Effector CD4-positive, alpha-beta T cell (primary cell): ENCODE data around the gene RTN4R.
"Not testable (repeated sequence)": the region's sequence is repeated elsewhere in the genome, so short reads cannot be mapped to it uniquely, and the experiment has no call there.

Source experiments
- DNase-seq: peaks from one replicate; pipeline ENCODE4 v3.0.0-alpha.2; 2020

Gene RTN4R

DNA sequence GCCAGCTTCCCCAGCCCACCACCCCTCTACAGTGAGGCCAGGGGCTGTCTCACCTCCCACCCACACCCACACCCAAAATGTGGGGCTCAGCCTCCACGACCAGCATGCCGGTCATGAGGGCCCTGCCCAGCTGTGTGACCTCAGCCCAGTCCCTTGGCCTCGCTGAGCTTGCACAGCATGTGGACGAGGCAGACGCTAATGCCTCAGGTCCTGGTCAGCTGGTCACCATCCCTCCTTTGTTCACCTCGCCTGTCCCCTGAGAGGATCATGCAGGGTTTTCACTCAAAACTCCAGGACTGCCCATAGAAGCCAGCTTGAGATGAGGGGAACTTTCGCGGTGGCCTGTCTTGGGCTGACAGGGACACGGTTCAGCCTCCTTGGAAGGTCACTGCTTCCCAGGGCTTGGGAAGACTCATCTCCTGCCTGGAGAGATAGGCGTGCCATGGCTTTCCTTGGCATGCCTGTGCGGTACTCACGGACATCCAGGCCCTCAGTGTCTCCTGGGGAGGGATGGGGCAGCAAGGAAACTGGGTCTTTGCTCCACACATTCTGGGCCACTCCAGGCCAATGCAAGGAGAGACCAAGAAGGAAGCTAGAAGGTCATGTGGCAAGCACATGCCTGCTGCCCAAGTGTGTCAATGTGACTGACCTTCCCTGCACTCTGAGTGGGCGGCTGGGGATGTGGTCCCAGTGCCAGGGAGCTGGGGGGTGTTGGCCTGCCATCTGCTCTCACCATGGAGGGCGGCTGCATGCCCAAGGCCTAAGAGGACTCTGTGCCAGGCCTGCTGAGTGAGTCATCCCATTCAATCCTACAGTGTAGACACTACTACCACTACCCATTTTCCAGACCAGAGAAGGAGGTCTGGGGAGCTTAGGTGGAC is 3.2 kb upstream of the RTN4R start:
- DNase-seq, result no peak

DNA sequence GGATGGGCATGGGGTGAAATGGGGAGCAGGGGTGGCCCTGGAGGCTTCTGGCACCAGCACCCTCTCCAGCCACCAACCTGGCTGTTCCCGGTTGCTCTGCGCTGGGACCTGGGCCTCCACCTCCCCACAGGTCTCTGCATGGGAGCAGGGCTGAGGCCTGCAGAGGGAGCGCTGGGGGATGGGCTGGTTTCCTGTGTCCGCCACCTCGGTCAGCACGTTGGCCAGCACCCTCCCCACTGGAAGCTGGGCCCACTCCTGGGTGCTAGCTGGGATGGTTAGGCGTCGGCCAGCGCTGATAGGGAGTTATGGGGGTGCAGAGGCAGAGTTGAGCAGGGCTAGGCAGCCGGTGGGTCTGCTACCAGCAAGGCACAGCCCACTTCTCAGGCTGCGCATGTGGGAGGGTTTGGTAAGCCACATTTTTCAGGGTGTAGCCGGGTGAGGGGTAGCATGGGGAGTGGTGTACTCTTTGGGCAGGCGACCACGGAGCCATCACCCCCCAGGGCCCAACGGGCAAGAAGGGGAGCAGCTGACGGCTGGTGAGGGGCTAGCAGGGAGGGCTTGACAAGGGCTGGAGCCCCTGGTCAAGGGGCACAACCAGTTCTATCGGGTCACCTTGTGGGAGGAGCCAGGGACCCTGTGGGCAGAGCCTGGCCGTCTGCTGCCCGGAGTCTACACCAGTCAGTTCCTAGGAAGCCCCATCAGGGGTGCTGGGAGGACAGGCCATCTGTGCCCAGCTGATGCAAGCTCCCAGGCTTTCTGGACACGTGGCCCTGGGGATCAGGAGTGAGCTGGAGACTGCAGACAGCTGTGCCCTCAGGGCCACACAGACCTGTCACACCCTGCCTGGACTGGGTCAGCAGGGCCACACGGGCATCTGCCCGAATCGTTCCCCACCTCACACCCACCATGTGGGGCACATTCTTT is 2.3 kb upstream of the RTN4R start:
- not testable (repeated sequence) for DNase-seq

DNA sequence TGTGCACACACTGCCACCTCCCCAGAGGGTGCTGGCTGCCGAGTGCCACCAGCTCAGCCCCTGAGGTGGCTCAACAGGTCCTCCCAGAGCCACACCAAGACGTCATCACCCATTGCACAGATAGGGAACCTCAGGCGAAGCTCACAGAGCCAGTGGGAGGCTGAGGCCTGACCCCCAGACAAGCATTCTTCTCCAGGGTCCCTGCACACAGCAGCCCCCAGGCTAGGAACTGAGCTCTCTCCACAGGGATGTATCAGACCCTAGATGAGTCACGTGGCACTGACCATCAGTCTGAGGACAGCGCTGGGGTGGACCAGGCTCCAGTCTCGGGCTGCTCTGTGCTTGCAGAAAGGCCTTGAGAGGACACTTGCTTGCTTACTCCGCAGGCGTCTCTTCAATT is 1.6 kb upstream of the RTN4R start:
- DNase-seq, result not testable (repeated sequence)

DNA sequence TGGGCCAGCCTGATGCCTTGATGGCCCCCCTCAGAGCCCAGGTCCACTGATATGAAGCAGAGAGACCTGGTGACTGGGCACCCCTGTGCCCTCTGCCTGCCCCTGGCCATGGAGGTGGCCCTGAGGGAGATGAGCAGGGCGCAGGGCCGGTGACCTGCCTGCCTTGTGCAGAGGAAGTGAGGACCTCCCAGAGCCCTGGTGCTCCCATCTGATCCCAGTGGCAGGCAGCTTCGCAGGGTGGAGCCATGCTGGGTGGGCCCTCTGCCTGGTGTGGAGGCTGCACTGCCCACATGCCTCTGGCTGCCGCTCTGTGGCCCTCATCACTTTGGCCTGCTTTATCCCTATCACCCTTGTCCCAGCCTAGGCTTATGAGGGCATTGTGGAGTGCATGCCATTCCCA is 1.1 kb upstream of the RTN4R start:
- not testable (repeated sequence) for DNase-seq

DNA sequence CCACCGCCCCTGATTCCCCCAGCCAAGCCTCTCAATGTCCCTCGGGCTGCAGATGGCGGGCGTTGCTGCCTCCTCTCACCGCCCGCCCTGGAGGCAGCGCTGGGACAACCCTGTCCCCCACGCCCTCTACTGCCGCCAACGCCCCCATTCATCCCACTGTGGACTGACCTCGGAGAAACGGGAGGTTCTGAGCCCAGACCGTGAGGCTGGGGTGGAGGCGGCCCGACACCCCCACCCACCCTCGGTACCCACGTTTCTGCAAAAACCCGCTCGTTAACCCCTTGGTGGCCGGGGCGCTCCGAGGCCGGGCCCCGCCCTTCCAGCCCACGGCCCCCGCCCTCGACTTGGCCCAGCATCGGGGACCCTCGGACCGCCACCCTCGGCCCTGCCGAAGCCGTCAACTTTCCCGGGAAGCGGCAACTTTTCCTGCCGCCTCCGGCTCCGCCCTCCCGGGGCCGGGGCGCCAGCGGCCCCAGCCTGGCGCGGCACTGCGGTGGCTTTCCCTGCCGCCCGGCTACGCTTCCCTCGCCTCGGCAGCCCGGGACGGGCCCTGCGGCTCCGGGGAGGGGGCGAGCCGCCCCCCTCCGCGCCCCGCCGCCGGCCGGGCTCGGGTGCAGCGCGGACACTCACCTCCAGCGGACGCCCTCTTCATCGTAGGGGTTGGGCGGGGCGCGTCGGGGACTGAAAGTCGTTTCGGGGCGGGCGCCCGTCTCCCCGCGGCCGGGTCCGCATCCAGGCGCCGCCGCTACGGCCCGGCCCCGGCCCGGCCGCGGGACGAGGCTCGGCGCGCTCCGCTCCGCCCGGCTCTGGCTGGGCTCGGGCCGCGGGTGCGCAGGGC is 458 bp downstream of the RTN4R start:
- no peak for DNase-seq

DNA sequence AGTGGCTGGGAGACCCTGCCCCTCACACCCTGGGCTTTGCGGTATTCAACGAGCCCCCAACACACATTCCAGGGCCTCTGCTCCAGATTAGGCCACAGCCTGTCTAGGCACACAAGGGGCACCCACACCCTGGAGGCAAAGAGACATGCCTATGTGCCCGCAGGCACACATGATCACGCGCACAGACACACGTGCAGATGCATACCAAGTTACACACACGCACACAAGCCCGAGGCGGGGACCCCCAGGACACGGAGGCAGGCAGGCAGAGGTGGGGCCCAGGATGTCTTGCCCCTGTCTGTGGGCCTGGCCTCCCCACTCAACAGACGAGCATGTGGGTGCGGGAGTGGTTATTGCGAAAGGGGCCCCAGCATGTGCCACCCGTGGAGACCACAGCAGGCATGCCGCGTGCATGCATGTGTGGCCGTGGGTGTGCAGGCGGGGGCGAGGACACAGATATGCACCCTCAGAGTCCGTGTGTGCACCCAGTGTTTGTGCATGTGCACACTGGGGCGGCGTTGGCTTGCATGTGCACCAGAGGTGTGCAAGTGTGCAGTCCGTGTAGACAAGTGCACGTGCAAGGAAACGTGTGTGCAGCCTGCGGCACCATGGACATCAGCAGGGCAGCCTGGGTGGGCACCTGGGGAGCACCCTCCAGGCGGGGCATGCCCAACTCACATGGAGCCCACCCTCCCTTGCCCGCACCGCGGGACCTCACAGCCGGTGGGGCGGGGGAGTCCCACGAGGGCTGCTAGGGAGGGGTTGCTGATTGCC is 1.3 kb downstream of the RTN4R start:
- DNase-seq, result not testable (repeated sequence)

DNA sequence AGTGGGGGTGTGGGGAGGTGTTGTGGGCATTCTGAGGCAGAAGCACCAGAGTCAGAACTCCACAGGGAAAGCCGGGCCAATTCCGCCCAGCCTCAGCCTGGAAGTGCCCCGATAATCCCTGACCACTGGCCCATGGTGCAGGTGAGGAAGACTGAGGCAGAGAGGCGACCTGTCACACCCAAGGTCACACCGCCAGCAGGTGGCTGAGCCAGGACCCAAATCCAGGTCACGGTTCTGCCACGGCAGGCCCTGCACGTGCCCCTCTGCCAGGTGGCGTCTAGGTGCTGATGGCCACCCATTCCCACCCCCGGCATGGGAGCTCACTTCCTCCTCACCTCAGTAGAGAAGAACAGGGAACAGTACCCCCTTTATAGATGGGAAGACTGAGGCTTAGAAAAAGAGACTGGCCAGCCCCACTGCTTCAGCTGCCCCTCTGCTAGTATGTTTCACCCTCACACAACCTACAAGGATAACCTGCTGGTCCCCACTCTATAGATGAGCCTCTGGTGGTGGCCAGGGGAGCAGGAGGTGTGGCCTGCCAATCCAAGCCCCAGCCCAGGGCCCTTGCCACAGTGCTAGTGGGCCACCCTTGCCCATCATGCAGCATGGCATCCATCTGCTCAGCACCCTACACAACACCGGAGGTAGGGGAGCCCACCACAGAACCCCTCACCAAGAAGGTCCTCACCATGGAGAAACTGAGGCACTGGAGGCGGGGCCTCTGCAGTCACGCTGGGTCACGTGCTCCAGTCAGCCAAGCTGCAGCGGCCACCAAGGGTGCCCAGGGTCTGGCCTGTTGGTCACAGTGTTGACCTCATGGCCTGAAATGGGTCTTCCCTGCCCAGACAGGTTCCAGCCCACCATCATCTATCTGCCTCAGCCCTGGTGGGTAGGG is 2.1 kb downstream of the RTN4R start:
- DNase-seq, result not testable (repeated sequence)

DNA sequence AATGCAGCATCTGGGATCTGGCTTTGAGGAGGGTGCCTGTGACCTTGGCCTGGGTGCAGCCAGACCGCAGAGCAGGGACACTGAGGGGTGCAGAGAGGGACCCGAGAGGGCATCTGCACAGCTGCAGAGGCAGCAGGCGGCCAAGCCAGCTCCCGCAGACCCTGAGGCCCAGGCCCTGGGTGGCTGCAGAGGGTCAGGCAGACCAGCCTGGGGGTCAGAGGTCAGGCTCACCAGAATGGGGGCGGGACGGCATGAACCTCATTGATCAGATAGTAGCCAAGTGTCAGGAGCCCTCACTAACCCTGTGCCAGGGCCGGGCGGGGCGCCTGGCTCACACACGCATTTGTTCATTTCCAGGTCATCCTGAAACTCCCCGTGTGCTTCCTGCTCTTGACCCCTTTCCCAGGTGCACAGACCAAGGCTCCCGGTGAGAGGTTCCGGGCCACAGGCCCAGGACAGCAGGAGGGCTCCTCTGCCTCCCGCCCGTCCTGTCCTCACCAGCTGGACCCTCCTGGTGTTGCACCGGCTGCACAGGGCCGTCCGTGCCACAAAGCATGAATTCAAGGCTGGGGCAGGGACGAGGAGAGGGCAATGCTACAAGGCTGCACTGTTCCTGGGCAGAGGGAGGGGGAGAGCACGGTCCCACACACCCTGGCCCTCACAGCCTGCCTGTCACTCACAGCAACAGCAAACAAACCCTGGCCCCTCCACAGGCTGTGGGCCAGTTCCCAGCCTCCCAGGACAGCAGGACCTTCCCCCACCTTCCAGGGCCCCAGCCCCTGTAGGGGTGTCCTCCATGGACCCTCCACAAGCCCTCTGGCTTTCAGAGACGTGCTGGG is 3.3 kb downstream of the RTN4R start:
- no peak for DNase-seq

DNA sequence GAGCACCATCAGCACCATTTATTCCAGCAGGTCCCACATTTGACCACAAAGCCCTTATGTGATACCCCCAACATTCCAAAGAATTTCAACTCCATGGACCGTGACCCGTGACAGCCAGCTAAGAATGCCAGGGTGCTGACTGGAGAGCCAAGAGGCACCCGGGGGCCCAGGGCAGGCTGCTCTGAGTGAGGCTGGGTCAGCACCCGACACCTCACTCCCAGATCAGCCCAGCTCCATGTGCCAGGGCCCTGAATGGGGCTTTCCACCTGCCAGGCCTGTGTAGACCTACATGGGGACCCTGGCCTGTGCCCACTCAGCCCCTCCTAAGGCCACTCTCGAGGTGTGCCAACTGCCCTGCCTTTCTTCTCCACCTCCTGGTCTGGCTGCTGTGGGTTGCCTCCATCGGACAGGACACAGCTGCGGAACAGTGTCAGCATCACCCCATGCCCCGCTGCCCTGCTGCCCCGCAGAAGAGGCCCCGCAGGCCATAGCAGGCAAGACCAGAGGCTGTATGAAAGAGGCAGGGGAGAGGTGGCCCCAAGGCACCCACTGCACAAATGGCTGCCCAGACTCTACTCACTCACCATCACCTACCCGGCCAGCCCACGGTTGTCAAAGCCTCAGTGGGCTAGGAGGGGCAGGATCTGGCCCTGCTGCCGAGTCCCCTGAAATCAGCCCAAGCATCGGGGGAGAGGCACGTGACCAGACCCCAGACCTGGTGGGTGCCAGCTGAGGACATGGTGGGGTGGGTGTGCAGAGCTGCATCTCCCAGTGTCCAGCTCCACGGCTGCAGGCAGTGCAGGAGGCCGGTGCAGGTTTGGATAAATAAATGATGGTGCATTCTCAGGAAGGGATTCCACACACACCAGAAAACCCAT is 4.5 kb downstream of the RTN4R start:
- not testable (repeated sequence) for DNase-seq

DNA sequence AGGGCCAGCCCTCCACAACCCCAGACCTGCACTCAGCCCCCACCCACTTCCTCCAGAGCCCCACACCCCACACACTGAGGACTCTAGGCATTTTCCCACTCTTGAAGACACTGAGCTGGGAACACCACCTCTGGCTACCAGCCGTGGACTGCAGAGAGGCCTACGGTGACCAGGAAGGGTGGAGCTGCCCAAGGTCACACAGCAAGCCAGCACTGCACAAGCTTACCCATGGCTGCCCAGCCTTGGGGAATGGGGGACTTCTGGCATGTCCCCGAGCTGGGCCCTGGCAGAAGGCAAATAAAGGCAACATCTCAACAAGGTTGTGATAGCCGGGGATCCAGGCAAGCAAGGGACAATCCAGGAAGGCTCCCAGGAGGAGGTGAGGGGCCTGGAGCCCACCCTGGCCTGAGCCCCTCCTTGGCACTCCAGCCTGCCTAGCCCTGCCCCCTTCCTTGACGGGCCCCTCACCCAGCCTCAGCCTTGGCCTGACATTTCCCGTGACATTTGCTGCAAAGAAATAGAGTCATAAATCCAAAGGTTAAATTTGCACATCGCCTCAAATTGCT is 5.5 kb downstream of the RTN4R start:
- no peak for DNase-seq

DNA sequence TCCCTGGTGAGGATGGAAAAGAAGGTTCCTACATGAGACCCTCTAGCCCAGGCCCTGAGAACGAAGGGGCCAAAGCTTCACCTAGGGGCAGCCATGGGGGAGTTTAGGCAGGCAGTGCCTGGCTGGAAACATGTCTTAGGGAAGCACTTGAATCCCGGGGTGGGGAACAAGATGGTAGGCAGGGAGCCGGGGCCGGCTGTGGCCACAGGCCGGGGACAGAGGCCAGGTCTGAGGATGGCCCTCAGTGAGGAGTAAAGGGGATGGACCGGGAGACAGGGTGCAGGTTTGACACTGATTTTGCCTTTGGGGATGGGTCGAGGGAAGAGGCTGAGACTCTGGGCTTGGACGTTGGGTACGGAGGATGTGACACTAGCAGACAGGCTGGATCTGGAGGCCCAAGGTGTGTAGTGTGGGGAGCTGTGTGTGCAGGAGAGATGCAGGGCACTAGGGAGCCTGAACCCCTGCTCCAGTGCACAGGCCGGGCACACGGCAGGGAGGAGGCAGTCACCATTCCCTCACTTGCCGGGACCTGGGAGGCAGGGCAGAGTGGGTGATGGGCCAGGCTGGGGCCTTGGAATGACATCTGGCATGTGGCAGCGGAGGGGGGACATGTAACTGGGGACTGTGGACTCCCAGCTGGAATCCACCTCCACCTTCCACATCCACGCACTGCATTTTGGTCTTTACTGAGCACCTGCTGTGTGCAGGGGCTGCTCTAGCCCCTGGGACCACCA is 6.1 kb downstream of the RTN4R start:
- DNase-seq, result no peak

DNA sequence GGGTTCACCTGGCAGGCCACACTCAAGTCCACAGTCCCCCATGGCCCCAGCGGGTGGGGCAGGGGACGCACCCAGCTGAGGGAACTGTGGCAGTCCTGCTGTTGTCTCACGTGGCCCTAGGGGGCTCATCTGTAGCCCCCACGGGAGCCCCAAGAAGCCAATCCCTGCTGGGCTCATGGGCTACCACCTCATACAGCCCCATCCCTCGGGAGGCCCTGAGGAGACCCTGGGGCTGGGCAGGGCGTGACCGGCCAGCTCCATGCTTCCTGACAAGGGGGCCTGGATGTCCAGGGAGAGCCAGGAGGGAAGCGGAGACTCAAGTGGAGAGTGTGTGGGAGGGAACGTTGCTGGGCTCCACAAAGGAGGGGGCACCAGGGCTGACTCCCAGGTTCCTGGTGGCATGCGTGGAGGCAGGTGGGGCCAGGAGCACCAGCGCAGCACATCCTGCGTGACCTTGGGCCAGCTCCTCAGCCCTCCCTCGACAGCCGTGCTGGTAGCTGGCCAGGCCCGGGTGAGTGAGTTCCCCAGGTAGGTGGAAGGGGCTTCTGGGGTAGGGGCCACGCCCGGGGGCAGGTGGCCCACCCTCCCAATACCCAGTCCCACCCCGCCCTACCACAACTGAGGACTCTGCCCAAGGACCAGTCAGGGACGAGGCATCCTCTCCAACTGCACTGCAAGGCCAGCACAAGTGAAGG is 7.9 kb downstream of the RTN4R start:
- no peak for DNase-seq

DNA sequence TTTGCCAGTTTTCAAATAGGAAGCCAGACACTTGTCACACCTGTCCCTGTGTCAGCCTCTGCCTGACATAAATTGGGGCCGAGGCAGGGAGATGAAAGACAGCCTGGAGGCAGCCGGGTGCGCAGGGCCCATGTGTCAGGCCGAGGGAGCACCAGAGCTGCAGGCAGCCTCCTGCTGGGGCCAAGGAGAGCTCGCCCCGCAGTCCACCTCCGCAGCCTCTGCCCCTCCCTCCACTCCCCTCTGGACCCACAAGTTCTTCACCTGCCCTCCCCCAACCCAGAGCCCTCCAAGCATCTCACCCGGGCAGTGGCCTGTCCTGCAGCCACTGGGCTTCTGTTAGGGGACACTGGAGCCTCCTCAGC is 8.8 kb downstream of the RTN4R start:
- no peak for DNase-seq

DNA sequence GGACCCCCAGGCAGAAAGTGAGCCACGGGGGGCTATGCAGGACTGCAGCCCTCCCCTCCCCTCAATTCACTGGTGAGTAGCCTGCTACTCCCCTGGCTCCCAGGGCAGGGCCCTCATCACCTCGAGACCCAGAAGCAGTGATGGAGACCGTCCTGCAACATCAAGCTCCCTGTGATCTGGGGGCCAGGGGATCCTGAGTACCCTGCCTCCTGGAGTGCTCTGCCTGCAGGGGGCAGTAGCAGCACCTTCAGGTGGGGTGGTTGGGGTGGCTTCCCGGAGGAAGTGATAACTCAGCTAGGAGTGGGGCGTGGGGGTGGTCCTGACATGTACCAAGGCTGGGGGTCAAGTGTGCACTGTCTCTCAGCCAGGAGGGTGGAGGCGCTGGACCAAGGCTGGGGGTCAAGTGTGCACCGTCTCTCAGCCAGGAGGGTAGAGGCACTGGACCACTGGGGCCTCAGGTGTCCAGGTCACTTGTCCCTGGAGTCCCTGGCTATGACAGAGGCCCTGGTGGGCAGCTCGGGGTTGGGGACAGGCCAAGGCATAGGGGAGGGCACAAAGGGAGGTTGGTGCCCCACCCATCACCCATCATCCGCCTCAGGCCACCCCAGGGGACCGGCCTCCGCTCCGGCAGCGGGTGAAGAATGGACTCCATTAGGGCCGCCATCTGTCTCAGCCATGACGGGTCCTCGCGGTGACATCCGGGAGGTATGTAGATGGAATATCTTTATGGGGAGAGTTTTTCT is 9.4 kb downstream of the RTN4R start:
- DNase-seq, result peak; percentile 15

DNA sequence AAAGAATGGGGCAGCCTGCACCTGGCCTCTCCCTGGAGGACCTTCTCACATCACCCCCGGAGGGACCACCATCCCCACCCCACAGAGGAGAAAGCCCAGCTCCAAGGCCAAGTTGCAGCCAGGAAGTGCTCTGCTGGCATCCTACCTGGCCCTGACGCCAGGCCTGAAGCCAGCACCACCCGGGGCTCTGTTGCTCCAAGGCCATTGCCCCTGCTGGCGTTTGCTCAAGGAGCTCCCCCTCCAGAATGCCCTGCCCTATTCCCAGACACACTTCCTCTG is 10.2 kb downstream of the RTN4R start:
- DNase-seq, result no peak

DNA sequence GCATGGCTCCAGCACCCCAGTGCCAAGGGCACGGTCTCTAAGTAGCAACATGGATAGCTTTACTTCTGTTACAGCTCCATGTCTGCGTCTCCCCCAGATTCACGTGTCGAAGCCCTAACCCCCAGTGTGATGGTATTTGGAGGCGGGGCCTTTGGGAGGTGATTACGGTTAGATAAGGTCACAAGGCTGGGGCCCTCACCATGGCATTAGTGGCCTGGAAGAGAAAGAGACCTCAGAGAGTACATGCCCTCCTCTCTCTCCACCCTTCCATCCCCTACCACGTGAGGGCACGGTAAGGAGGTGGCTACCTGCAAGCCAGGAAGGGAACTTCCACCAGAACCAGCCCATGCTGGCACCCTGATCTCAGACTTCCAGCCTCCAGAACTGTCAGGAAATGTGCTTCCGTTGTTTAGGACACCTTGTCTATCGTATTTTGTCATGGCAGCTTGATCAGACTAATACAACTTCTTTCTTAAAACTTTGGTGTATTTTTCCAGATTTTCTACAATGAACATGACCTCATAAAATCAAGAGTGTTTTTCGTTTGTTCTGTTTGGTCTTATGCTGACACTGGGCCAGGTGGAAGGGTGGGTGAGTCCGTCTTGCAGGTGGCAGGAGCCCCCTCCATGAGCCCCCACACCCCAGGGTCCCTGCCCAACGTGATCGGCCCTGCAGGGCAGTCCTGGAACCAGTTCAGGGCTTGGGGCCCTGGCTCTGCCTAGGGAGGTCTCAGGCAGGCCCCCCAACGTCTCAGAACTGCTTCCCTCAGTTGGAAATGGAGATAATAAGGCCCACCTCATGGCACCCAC is 10.7 kb downstream of the RTN4R start:
- DNase-seq, result no peak
